IPS DF 6.9 (cell line): ENCODE results near the gene BCL10.

ENCODE experiments used
- DNase-seq: peaks from one replicate; pipeline ENCODE4 v3.0.0-alpha.2; 2013; ENCODE audit warnings: low read depth, low spot score
- H3K27ac ChIP-seq: one replicate; pipeline ENCODE4 v1.5.1; 2013; ENCODE audit warnings: low read length, control low read depth
- H3K27me3 ChIP-seq: 2 replicates; pipeline ENCODE4 v1.6.1; 2013; ENCODE audit warnings: mild to moderate bottlenecking, low read length; ENCODE audit not compliant: control insufficient read depth, insufficient read depth
- H3K36me3 ChIP-seq: 2 replicates; pipeline ENCODE4 v1.6.1; 2013; ENCODE audit warnings: low read length; ENCODE audit not compliant: control insufficient read depth, insufficient read depth
- H3K4me1 ChIP-seq: 2 replicates; pipeline ENCODE4 v1.6.1; 2013; ENCODE audit warnings: low read length; ENCODE audit not compliant: control insufficient read depth, insufficient read depth
- H3K4me3 ChIP-seq: 2 replicates; pipeline ENCODE4 v1.5.1; 2013; ENCODE audit warnings: mild to moderate bottlenecking, low read length
- H3K9me3 ChIP-seq: 2 replicates; pipeline ENCODE4 v1.6.1; 2013; ENCODE audit warnings: low read length, inconsistent platforms; ENCODE audit not compliant: control insufficient read depth, insufficient read depth
- WGBS: extraction: QIAGEN DNeasy Blood & Tissue Kit; methylation state at CpG from one replicate; pipeline ENCODE4 v1.1.7; 2013; ENCODE audit warnings: mixed read lengths, missing lambda C conversion rate; ENCODE audit not compliant: insufficient read length, insufficient coverage; 5-methylcytosine and 5-hydroxymethylcytosine counted together

Gene BCL10

DNA sequence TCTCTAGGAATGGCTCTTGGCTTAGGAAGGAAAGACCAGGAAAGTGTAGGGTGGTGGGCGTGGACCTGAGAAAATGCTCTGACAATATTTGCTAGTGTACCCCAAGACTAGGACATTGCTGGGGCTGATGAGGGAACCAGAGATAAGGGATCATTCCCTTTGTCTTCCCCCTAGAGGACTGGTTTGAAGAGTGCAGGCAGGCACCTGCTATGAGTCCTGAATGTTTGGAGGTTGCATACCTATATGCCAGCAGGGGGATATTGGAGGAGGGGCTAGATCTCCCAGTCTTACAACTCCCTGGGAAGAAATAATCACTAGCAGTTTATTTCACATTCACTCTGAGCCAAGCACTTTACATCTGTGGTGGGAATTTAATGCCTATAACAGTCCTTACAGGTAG lies 6.0 kb upstream of the BCL10 start:
- Histone ChIP-seq H3K36me3 (no peaks in the 10 kb centered on the region), H3K9me3 (no peaks in the 10 kb centered on the region), H3K27ac (no peak overlapping the region), H3K4me3 (no peak overlapping the region), H3K4me1 (peaks cover 4% of the 10 kb centered on the region; the same call in 1 of the 2 replicates), H3K27me3 (no peaks in the 10 kb centered on the region)
- DNase-seq: no peak
- WGBS: no CpG with 5 or more reads among the region's 1 CpG

- H3K4me3 ChIP-seq: no peak overlapping the region
- H3K4me1 ChIP-seq: peaks cover 4% of the 10 kb centered on the region; the same call in 1 of the 2 replicates
- no peak for DNase-seq
- no peaks in the 10 kb centered on the region for H3K9me3 ChIP-seq
- no peaks in the 10 kb centered on the region for H3K27me3 ChIP-seq
- no CpG with 5 or more reads among the region's 4 CpGs for WGBS
- no peak overlapping the region for H3K27ac ChIP-seq
- no peaks in the 10 kb centered on the region for H3K36me3 ChIP-seq
Measured at GRCh38 chr1:85280636-85281035, 4.2 kb upstream of the BCL10 start.

GRCh38 chr1:85279458-85280080 lies 3.1 kb upstream of the BCL10 start:
- Histone ChIP-seq H3K9me3 (no peaks in the 10 kb centered on the region), H3K4me1 (peaks cover 4% of the 10 kb centered on the region; the same call in 1 of the 2 replicates), H3K4me3 (no peak overlapping the region), H3K36me3 (no peaks in the 10 kb centered on the region), H3K27ac (no peak overlapping the region), H3K27me3 (no peaks in the 10 kb centered on the region)
- DNase-seq: no peak
- WGBS: no CpG with 5 or more reads among the region's 10 CpGs

DNA sequence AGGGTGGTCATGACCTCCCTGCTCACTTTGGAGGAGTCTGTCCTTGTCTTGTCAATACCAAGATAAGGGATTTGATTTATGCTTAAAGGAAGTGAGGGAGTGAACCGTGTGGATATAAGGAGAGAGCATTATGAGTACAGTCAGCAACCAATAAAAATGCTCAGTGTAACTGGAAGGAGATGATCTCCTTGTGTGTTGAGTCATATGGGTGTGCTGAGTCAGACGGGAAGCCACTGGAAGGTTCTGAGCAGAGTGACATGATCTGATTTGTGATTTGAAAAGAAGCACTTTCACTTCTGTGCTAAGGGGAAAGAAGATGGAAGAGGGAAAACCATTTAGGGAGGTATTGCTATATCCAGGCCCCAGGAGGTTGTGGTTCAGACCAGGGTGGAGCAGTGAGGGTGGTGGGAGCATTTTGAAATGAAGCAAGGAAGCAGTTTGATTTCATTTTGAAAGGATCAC lies 2.5 kb upstream of the BCL10 start:
- DNase-seq: no peak
- Histone ChIP-seq H3K4me3 (no peak overlapping the region), H3K27ac (no peak overlapping the region), H3K27me3 (no peaks in the 10 kb centered on the region), H3K4me1 (peaks cover 4% of the 10 kb centered on the region; the same call in 1 of the 2 replicates), H3K9me3 (no peaks in the 10 kb centered on the region), H3K36me3 (no peaks in the 10 kb centered on the region)
- WGBS: no CpG with 5 or more reads among the region's 2 CpGs

DNA sequence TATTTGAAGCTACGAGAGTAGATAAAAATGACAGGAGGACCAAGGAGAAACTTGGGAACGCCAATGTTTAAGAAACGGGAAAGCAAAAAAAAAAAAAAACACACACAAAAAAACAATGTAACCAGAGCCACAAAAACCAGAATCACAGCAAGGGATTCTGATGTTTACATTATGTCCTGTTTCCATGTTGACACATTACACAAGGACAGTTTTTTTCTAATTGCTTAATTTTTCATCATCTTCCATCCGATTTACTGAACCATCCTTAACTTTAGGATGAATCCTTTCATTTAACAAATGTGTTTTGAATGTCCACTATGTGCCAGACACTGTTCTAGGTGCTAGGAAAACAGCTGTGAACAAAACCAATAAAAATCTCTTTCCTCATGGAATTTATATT lies 1.4 kb upstream of the BCL10 start:
- DNase-seq: no peak
- Histone ChIP-seq H3K9me3 (no peaks in the 10 kb centered on the region), H3K36me3 (no peaks in the 10 kb centered on the region), H3K27me3 (no peaks in the 10 kb centered on the region), H3K4me3 (no peak overlapping the region), H3K27ac (no peak overlapping the region), H3K4me1 (peaks cover 4% of the 10 kb centered on the region; the same call in 1 of the 2 replicates)
- WGBS: no CpG with 5 or more reads among the region's 4 CpGs

GRCh38 chr1:85276978-85277639 lies 677 bp upstream of the BCL10 start:
- no peak for DNase-seq
- H3K27ac ChIP-seq: no peak overlapping the region
- H3K9me3 ChIP-seq: no peaks in the 10 kb centered on the region
- no peaks in the 10 kb centered on the region for H3K36me3 ChIP-seq
- peaks cover 3% of the 10 kb centered on the region; the same call in 1 of the 2 replicates for H3K4me1 ChIP-seq
- WGBS: no CpG with 5 or more reads among the region's 11 CpGs
- no peaks in the 10 kb centered on the region for H3K27me3 ChIP-seq
- peak overlapping the region; percentile 10; the same call in 1 of the 2 replicates for H3K4me3 ChIP-seq

DNA sequence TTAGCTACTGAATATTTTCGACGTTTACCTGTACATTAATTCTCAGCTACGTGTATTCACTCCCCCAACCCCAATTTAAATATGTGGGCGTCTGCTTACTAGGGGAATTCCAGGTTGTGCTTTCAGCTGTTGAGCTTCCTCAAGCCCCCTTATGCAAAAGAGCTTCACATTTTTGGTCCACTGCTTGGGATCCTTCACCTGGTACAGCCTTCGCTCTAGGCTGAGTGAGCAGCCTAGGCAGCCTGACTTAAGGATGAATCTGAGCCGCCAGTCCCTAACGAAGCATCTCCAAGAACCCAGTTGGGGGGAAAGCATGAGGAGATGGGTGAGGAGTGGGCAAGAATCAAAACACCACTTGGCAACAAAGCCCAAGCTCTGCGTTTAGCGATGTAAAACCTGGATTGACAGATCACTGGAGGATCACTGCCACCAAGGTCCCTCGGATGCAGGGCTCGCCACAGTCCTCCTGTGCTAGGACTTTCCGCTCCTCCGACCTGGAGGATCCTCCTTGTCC lies 674 bp downstream of the BCL10 start:
- Histone ChIP-seq H3K9me3 (no peaks in the 10 kb centered on the region), H3K4me3 (peak overlapping the region; percentile 69), H3K4me1 (peaks cover 3% of the 10 kb centered on the region; the same call in 1 of the 2 replicates), H3K27me3 (no peaks in the 10 kb centered on the region), H3K27ac (no peak overlapping the region), H3K36me3 (no peaks in the 10 kb centered on the region; the same call in 1 of the 2 replicates)
- DNase-seq: no peak
- WGBS: no CpG with 5 or more reads among the region's 13 CpGs

GRCh38 chr1:85274969-85275453 lies 1.4 kb downstream of the BCL10 start:
- Histone ChIP-seq H3K27ac (no peak overlapping the region), H3K4me1 (peaks cover 3% of the 10 kb centered on the region; the same call in 1 of the 2 replicates), H3K27me3 (no peaks in the 10 kb centered on the region), H3K9me3 (no peaks in the 10 kb centered on the region), H3K4me3 (no peak overlapping the region), H3K36me3 (peaks cover 4% of the 10 kb centered on the region; the same call in 1 of the 2 replicates)
- DNase-seq: no peak
- no CpG with 5 or more reads among the region's 1 CpG for WGBS

DNA sequence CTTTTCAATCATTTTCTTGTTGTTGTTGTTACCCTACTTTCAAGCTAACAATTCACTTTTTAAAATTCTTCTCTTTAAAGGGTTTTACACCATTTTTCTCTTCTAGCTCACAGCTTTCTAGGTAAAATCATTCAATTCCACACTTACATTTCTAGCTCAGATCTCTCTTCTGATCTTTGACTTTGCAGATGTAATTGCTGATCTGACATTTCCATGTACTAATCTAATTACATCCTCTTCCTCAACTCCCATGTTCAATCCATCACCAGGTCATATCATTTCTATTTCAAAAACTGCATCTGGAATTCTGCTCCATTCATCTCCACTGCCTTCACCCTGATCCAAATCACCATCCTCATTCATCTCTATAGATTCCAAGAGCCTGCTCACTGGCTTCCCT lies 3.0 kb downstream of the BCL10 start:
- Histone ChIP-seq H3K9me3 (no peaks in the 10 kb centered on the region), H3K4me1 (no peaks in the 10 kb centered on the region), H3K4me3 (no peak overlapping the region), H3K27ac (no peak overlapping the region), H3K27me3 (no peaks in the 10 kb centered on the region), H3K36me3 (peaks cover 7% of the 10 kb centered on the region; the same call in 1 of the 2 replicates)
- DNase-seq: no peak

GRCh38 chr1:85268801-85269585 lies 7.4 kb downstream of the BCL10 start:
- WGBS: no CpG with 5 or more reads among the region's 5 CpGs
- Histone ChIP-seq H3K4me1 (no peaks in the 10 kb centered on the region), H3K36me3 (peaks cover 7% of the 10 kb centered on the region; the same call in 1 of the 2 replicates), H3K4me3 (no peak overlapping the region), H3K27ac (no peak overlapping the region), H3K27me3 (no peaks in the 10 kb centered on the region), H3K9me3 (no peaks in the 10 kb centered on the region)
- DNase-seq: no peak
